Stimulated activated CD4-positive, alpha-beta T cell treated with anti-CD3 and anti-CD28 coated beads, Interleukin-15, amount 100 ng/mL, for 48 hours (primary cell): ENCODE data around the gene HJV.
"Not testable (repeated sequence)": the region's sequence is repeated elsewhere in the genome, so short reads cannot be mapped to it uniquely, and the experiment has no call there.

ENCODE experiments used
- DNase-seq, 2 donors: peaks; one replicate each; pipeline ENCODE4 v3.0.0-alpha.2; 2020; ENCODE audit warnings: low read depth in 2 of 2

HJV gene, protein sequence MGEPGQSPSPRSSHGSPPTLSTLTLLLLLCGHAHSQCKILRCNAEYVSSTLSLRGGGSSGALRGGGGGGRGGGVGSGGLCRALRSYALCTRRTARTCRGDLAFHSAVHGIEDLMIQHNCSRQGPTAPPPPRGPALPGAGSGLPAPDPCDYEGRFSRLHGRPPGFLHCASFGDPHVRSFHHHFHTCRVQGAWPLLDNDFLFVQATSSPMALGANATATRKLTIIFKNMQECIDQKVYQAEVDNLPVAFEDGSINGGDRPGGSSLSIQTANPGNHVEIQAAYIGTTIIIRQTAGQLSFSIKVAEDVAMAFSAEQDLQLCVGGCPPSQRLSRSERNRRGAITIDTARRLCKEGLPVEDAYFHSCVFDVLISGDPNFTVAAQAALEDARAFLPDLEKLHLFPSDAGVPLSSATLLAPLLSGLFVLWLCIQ

DNA sequence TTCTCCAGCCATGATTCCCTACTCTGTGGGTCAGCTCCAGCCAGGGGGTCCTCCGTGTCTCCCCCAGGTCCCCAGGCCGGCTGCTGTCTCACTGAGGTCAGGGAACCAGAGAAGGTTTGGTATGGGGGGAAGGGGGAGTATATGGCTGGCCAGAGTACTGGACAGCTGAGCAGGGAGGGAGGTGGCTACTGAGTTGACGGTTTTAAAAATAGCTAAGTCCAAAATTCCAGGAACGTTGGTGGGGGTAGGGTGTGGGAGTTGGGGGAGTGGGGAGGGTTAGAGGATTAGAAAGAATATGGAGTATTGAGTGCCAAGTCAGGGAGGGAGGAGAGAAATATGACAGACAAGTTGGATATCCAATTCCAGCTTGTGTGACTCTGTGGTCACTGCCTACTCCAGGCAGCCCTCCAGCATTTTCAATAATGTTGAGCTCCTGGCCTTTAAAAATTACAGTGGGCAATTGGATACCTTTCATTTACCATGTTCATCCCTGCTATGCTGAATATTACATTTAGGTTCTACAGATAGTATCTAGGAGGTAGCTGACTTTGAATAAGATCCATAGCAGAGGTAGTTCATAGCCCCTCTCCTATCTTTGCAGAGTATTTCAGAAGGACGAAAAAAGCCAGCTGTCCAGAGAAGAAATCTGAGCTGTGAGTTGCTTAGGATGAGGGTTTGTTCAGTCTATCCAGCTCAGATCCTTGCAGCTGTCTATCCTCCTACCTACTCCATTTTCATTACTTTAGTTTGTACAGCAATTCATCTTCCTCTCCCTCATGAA lies at the start of gene HJV:
Gene HJV (minus strand): TSS at position 114 of the 781 bp plus-strand sequence. CDS start 1,504 bp downstream, outside the sequence.
- no peak for DNase-seq

DNA sequence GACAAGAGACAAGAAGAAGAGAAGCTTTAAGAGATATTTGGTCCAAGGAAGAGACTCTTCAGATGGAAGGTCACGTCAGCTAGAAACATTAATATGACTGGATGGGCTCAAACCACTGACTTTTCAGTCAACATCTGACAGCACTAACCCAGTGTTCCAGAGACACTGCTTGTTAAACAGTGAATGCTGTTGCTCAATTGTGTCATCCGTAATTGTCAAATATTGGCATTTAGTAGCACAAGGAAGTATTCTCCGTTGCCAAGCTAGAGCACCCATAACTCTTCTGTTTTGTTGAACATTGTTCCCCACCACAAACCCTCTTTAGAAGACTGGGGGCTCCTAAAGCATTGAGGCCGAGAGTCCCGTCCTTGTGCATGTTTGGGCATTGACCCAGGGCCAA lies 37.6 kb upstream of the HJV start:
- DNase-seq = not testable (repeated sequence)

DNA sequence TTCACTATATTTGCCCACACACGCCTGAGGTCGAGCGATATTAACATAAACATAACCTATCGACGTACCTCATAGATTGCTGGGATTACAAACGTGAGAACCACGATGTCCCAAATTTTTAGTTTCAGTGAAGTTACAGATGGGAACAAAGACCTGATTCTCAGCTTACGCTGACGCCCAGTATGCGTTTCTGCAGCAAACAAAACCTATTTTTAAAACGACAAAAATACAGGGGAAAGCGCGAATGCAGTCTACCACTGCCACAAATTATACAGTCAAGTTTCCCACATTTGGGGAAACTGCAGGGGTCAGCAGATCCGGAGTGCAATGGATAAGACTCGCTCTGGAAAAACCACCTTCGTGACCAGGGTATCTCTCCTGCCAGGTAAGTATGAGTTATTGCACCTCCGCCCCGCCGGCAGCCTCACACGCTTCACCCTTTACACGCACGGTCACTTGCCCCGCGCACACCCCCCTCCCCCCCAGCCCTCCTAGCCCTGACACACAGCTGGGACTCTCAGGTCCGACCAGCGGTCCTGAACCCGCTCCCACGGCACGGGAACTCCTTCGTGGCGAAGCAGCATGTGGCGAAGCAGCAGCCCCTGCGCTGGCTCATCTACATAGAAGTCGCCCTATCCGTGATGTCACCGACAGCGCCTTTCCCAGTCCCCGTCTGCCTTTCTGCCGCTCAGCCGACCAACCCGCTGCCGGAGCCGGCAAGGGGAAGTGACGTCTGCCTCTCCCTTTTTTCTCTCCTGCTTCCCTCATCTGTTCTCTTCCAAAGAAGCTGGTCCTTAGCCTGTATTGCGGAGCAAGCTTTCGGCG lies 30.5 kb upstream of the HJV start:
- DNase-seq = peak; percentile 80 to 86

DNA sequence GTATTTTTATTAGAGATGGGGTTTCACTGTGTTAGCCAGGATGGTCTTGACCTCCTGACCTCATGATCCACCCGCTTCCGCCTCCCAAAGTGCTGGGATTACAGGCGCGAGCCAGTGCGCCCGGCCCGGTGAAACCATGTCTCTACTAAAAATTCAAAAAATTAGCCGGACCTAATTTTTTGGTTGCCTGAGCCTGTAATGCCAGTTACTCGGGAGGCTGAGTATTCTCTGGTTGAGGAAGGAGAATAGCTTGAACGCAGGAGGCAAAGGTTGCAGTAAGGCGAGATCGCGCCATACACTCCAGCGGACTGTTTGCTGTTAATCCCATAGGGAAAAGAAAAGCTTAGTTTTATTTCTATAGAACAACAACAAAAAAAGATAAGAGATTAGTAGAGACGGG lies 29.9 kb upstream of the HJV start:
- no peak for DNase-seq

DNA sequence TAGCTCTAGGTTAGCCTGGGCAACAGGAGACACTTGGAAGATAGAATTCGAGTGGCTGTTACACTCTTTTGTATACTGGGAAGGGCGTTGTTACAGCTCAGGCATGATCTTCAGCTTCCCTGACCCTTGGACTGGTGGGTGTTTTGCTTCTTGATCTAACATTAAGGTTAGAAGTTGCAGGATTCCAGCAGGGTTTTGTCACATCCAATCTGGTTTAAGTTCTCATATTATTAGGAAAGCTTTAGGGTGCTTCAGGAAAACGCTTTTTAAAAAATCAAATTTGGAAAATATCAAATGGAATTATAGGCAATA lies 29.1 kb upstream of the HJV start:
- not testable (repeated sequence) for DNase-seq

DNA sequence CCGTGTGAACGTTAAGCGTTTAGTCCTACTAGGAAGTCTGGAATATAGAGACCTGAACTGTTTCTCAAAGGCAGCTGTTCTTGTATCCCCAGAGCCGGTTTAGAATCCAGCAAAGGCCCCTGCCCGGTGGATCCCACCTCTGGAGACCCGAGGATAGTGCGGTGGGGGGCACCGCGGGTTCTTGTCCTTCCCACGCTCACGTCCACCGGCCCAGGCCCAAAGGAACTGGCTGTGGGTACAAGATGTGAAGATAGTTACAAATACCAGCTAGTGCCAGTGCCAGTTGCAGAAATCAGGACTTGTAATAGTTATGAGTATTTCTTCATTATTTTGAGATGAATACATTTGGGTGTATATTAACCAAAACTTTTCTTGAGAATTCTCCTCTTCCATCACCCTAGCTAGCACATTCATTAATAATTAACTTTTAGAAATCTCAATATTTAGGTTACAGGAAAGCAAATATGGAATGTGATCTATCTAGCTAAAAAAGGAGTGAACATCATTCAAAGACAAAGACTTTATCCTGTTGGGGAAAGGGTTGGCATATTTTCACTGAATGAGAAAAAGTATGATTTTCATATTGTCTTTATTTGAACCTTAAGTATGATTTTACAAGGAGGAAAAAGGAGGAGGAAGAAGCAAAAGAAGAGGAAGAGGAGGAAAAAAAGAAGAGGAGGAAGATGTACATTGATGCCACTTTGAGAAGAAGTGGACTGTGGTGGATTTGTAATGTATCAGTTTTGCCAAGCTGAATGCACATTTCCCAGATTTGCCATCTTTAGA lies 28.5 kb upstream of the HJV start:
- DNase-seq = not testable (repeated sequence)

DNA sequence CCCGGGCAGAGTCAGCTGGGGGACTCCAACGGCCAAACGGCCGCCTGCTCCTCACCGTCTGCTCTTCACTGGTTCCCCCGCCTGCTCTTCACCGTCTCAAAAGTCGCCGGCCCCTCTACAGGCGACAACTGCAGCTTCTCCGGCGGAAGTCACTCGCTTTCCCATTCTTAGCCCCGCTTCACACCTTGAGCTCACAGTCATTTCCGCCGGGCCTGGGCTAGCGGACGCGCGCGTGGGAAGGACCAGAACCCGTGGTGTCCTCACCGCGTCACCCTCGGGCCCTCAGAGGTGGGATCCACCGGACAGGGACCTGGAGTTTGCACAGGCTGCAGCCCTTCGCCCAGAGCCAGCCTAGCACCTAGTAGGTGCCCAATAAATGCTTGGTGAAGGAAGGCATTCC lies 27.9 kb upstream of the HJV start:
- DNase-seq = no peak

DNA sequence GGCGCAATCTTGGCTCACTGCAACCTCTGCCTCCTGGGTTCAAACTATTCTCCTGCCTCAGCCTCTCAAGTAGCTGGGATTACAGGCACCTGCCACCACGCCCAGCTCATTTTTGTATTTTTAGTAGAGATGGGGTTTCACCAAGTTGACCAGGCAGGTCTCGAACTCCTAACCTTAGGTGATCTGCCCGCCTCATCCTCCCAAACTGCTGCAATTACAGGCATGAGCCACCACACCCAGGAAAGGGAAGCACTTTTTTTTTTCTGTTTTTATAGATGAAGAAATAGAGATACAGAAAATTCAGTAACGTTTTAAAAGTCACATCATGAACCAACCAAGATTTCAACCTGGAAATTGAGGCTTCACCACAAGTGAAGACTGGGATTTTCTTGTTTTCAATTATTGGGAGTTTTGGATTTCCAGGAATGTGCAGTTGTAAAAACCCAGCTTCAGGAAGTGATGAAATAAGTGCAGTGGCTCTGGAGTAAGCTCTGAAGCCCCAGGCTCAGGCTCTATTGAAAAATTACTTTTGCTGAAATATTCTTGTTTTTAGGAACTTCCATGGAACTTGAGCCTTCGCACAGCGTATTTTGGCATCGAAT lies 27.1 kb upstream of the HJV start:
- DNase-seq = not testable (repeated sequence)

DNA sequence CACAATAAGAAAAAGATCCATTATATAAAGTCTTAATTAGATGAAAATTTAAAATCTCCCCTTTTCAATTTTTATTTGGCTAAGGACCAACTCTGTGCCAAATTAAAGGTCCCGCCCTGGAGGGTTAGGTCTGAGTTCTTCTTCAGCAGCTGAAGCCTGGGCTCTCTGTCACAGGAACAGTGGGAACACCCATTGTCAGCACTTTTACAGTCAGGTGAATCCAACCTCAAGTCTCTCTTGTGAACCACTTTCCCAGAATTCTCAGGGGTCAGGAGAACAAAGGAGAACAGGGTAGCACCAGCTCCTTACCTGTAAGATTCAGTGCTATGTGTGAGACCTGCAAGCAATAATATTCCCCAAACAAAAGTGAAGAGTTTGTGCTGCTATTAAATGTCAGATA lies 25.1 kb upstream of the HJV start:
- no peak for DNase-seq

DNA sequence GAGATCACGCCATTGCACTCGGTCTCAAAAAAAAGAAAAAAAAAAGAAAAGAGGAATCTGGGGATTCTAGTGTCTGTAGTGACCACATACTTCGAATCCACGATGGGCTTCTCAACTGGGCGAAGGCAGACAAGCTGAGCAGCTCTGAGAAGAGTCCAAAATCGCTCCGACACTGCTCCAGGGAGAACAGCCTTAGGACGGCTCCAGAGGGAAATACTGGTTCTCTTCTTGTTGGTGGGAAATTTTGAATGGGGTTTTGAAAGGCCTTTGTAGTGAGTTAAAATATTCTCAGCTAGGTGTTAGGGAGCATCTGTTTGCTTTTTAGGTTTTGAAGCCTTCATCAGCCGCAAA lies 18.3 kb upstream of the HJV start:
- DNase-seq = no peak

DNA sequence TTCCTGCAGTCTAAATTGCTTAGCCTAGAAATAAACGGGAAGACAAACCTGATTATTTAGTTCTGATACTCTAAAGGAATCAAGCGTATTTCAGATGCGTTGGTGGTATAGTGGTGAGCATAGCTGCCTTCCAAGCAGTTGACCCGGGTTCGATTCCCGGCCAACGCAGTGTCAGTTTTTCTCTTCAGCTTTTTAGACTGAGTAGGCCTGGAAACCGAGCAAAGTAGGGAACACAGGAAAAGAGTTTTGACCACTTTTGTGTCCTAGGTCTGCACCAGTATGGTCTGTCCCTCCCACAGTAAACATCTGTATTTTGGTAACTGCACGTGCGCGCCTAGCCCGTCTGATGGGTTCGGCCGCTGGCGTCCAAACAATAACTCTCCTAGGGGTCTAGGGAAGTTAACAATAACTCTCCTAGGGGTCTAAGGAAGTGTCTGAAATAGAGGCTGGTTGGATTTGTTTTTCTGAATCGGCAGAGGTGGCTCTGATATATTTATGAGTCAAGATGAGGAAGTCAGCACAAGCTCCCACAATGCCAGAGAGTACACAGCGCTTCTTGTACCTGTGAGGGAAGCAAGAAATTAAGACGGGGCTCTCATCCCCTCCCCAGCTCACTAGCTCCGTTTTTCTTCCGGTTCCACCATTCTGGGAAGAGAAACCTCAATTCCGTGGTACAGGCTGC lies 15.6 kb upstream of the HJV start:
- DNase-seq = peak; percentile 75

DNA sequence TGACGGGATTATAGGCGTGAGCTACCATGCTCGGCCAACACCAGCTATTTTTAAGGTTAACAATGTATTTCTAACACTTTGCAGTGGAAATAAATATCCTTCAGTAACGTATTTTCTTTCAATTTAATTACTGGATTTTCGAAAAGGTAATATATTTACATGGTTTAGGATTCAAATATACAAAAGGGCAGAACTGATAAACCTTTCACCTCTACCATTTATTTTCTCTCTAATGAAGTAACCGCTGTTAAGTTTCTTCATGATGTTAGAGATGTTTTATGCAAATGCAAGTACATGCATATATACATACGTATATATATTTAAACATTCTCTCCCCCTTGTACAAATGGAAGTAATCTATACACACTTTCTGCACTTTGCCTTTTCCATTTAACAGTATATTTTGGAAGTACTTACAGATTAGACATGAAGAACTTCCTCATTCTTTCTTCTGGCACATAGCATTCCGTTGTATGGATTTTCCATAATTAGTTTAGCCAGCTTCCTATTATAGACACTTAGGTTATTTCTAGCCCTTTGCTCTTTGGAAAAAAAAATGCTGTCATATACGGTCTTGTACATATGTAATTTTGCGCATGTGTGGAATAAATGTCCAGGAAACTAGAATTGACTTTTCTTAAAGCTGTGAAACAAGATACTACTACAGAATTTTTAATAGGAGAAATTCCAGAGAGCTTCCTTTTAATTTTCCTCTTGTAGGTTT lies 14.9 kb upstream of the HJV start:
- no peak for DNase-seq

DNA sequence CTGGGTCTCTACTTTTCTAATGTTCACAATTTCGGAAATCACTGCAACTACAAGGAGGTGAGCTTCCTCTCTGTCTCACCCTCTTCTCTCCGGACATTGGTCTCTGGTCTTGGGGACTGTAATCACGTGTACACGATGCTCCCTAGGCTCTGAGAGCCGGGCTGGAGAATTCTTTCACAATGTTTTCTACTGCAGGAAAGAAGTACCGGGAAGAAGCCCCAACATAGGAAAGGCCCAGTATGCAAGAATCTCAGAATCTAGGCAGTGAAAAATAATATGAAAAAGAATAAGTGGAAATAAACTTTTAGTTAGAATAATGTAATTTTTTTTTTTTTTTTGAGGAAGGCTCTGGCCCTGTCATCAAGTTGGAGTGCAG lies 13.5 kb upstream of the HJV start:
- DNase-seq = no peak

DNA sequence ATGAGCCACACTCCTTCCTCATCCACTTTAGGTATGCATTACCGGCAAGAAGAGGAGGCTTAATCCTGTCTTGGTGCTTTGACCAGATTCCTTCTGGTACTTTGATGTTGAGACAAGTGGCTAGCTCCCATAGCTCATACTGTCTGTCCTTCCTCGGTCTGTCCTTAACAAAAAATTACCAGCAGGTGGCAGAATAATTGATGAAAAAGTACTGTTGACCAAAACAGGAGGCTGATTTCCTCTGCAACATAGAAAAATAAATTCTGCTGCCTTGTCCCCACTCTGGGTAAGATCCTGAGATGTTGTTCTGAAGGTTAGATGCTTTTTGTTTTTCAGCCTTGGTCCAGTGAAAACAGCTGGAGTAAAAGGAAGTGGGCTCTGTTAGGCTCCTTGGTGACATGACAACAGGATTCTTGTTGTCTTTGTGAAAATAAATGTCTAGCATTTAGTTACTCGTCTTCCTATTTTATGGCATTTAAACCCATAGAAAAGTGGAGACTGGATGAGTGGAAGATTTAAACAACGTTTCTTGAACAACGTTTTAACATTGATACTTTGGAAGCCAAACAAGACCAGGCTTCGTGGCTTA lies 11.2 kb upstream of the HJV start:
- no peak for DNase-seq

DNA sequence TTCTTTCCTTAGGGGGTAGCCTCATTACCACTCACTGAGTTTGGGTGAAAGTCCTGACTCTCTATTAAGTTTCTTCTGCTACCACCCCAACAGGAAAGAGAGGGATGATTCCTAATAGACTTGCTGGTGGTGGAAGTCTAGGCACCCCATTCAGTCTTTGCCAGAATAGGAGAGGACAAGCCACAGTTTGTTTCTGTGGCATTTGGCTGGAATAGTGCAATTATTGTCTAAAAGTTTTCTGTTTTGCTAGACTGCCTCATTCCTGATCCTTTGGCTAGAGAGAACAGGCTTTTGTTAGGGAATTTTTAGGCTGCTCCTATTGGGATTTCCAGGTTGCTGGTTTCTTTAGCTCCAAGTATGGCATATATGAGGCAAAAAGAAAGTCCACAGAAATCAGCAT lies 9.9 kb upstream of the HJV start:
- no peak for DNase-seq

DNA sequence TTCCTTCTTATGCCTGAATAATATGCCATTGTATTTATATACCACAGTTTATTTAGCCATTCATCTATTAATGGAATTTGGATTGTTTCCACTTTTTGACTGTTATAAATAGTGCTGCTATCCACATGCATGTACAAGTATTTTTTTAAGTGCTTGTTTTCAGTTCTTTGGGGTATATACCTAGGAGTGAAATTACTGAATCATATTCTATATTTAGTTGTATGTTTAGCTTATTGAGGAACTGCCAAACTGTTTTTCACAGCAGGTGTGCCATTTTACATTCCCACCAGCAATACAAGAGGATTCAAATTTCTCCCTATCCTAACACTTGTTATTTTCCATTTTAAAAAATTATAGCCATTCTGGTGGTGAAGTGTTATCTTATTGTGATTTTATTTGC lies 7.6 kb upstream of the HJV start:
- DNase-seq = no peak

DNA sequence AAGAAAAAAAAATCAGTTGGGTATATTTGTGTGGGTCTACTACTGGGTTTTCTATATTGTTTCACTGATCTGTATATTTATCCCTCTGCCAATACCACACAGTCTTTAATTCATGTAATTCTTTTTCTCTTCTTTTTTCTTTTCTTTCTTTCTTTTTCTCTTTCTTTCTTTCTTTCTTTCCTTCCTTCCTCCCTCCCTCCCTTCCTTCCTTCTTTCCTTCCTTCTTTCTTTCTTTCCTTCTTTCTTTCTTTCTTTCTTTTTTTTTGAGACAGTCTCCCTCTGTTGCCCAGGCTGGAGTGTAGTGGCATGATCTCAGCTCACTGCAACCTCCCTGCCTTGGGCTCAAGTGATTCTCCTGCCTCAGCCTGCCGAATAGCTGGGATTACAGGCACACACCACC lies 5.1 kb upstream of the HJV start:
- DNase-seq = not testable (repeated sequence)

DNA sequence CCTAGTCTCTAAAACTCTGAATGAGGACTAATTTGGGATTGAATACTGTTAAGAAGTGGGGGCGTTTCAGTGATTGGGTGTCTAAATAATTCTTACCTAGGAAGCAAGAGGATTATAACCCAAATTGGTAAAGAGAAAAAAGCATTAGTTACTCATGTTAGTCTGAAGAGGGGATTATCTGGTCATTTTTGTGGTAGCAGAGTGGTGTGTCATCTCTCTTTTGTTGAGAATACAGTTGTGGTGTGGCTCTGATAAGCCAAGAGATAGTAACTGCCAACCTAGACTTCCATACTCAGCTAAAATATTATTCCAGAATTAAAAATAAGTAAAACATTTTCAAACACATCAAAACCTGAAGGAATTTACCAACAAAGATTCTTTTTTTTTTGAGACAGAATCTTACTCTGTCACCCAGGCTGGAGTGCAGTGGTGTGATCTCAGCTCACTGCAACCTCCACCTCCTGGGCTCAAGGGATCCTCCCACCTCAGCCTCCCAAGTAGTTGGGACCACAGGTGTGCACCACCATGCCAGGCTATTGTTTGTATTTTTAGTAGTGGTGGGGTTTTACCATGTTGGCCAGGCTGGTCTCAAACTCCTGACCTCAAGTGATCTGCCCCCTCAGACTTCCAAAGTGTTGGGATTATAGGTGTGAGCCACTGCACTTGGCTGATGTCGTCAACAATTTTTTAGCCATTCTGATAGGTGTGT lies 4.4 kb upstream of the HJV start:
- not testable (repeated sequence) for DNase-seq
